Activated naive CD8-positive, alpha-beta T cell treated with anti-CD3 and anti-CD28 coated beads, Interleukin-2, amount 50 U/mL, for 16 hours (primary cell): Measurements from ENCODE around the gene C17orf67.

Experiments used
- DNase-seq: peaks from one replicate; pipeline ENCODE4 v3.0.0-alpha.2; 2020; ENCODE audit warnings: low read depth, low spot score

C17orf67 gene

GRCh38 chr17:56833057-56833808, 487 bp downstream of the C17orf67 start:
- peak; percentile 38 for DNase-seq

DNA sequence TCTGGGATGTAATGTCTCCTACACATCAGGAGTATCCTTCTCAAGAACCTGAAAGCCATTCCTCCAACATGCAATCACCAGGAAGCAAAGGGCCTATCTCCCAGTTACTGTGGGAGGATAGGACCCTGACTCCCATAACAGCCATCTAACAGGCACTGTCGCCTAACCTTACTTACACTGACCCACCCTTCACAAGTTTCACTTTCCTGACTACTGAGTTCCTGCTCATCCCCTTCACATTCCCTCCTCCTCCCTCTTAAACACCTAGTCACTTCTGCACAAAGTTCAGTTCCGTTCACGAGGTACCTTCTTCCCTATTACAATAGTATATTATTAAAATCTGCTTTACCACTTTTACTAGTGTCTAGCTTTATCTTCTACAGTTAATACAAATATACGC, 1.3 kb downstream of the C17orf67 start:
- no peak for DNase-seq

DNA sequence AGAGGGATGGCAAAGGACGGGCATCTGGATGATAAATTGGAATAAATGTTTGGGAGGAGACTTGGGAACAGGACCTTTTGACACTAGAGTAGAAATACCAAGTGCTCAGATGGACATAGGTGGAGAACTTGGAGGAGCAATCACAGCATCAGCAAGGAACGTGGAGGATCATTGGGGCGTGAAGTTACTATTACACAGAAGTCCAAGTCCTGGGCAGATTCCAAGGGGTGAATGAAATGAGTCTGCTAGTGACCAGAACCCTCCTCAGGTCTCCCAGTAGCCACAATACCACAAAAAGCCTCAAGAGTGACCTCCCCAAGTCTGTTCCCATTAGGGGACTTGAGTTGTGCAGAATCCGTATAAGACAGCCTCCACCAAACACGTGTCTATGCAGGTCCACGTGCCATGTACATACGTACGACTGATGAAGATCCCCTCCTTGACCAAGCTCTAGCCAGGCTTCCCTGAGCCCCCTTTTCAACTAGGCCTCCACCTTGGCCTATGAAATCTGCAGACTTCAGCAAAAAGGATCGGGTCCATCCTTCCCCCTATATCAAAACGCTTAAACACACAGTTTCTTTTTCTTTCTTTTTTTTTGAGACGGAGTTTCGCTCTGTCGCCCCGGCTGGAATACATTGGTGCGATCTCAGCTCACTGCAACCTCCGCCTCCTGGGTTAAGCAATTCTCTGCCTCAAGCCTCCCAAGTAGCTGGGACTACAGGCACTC, 2.2 kb downstream of the C17orf67 start:
- DNase-seq, result no peak

DNA sequence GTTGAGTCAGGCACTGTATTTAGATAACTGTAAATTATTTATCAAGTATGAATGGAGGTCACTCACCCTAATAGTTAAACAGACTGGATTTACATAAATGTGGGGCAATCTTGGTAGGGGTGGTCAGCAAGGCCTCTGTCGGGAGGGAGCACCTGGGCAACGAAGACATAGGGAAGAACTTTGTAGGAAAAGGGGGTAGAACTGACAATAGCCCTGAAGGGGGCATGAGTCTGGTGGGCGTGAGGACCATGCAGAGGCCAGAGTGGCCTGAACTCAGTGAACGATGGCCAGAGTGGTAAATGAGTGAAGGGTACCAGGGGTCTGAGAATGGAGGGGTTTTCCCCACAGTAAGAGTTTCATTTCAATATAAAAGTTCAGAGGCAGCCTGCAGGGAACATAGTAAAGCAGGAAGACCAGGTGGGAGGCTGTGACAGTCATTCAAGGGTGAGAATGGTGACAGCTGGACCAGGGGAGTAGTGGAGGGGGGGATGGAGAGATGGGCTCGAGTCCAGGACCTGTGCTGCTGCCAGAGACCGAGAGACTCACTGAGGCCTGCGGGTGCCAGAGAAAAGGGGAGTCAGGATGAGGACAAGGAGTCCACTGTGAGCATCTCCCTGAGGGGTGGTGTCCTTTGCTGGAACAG, 2.9 kb downstream of the C17orf67 start:
- no peak for DNase-seq

GRCh38 chr17:56826611-56827414, 6.9 kb downstream of the C17orf67 start:
- no peak for DNase-seq

DNA sequence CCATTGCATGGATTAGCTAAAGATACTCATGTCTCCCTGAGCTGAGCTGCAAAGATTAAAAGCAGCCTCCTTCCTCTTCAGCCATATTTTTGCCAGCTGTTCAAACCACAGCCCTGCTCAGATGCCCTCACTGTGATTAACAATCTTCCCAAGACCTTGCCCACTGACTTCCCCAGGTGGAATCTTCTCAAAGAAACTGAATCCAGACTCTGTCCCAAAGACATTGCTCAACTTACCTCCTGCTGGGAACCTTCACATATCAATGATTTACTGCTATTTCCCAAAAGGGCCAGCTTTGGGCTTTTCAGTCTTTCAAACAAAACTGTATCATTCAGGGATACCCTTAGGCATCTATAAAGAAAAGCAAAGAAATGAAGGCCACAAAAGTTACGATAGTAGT, 9.2 kb downstream of the C17orf67 start:
- DNase-seq, result no peak

DNA sequence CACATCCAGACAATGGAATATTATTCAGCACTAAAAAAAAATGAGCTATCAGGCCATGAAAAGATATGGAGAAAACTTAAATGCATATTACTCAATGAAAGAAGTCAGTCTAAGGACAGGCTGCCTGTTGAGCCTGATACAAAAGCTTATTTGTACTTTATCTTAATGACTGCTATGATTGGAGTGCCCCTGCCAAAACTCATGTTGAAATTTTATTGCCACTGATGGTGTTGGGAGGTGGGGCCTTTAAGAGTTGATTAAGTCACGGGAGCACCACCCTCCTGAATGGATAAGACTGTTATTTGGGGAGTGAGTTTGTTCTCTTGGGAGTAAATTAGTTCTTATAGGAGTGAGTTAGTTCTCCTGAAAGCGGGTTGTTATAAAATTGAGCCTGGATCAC, 9.9 kb downstream of the C17orf67 start:
- no peak for DNase-seq

- DNase-seq, result no peak
Measured at GRCh38 chr17:56822725-56823124, 11.0 kb downstream of the C17orf67 start.

DNA sequence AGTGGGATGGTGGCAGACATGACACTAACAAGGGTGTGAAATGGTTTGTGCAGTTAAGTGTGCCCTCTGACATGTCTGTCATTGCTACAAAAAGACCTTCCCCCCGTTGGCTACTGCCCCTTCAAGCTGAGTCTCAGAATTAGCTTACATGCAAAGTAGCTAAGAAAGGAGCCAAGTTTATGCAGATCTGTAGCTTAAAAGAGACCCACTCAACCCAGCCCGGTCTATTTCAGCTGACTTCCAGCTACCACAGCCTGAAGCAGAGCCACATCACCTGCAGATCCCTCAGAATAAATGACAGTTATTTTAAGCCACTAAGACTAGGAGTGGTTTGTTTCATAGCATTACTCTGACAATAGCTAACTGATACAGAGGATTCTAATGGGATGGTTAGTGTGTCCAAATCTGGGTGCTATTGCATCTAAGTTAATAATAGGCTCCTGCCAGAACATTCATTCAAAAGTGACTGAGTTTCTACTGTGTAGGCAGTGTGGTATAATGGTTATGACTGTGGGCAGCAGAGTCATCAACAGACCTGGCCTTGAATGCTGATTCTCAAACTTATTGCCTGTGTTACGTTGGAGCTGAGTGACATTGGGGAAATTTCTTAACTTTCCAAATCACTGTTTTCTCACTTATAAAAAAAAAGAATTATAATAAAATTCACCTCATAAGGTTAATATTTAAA, 11.7 kb downstream of the C17orf67 start:
- DNase-seq, result no peak

DNA sequence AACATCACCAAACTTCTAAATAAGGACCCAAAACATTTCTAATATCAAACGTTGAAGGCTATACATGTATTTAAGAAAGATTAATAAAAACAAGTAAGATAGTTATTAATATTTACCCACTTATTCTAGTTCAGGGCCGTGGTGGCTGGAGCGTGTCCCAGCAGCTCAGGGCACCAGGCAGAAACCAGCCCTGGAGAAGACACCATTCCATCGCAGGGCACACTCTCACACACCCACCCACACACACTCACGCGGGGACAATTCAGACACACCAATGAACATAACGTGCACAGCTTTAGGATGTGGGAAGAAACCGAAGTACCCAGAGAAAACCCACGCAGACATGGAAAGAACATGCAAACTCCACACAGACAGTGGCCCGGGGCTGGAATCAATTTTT, 13.5 kb downstream of the C17orf67 start:
- DNase-seq, result no peak

DNA sequence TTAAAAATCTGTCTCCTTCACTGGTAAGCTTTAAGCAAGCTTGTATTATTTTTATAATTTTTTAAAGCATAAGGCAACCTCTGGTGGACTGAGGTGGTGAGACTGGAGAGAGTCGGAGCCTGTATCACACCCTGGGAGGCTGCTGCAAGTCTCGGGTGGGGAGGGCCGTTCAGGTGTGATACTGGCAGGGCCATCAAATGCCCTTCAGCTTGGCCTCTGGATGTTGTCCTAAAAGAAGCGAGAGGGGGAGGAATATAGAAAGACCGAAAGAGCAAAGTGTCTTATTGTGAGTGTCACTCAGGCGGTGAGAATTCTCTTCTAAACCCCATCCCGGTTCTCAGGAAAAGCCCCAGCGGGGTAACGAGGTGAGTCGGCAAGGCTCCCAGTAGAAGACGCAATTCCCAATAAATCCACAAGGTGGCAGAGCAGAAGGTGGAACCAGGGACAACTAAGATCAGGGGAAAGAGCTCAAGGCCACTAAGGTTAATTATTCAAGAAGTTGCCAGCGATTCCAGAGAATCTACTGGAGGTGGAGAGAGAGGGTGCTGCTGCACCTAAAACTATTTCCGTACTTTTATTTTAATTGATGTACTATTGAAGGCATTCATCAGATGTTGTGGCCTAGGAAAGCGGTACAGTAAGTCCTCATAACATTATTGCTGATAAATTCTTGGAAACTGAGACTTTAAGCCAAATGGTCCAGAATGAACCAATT, 14.1 kb downstream of the C17orf67 start:
- peak; percentile 44 for DNase-seq

DNA sequence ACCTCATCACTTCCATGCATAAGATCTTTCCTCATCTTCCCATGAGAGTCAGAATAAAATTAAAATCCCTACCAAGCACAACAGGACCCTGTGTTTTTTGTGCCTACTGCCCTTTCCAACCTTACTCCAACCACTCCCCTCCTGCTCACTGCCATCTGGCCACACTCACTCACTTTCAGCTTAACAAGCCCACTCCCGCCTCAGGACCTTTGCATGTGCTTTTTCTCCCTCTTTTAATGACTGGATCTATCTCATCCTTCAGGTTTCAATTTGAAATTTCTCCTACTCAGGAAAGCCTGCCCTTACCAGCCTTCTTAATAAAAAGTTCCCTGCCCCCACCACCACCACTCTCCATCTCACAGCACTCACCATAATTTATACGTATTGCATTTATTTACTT, 14.7 kb downstream of the C17orf67 start:
- no peak for DNase-seq

DNA sequence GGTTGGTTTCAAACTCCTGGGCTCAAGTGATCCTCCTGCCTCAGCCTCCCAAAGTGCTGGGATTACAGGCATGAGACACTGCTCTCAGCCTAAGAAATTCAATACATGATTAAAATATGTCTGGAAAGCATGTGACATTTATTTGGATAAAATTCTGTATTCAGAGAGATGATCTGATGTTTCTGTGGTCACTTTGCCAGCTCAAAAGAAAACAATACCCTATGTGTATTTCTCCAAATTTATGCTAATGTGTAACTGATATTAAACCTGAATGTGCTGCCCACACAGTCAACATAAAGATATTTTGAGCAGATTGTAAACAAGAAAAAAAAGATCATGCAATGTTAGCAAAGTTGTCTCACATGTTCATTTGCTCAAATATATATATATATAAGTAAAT, 16.7 kb downstream of the C17orf67 start:
- no peak for DNase-seq

- DNase-seq, result no peak
Measured at GRCh38 chr17:56815711-56816110, 18.0 kb downstream of the C17orf67 start.

- DNase-seq, result no peak
Measured at GRCh38 chr17:56812901-56813388, 20.8 kb downstream of the C17orf67 start.

GRCh38 chr17:56810891-56811775, 22.6 kb downstream of the C17orf67 start:
- no peak for DNase-seq

GRCh38 chr17:56810343-56810742, 23.4 kb downstream of the C17orf67 start:
- no peak for DNase-seq

- no peak for DNase-seq
Measured at GRCh38 chr17:56809820-56810179, 23.9 kb downstream of the C17orf67 start.

- no peak for DNase-seq
Measured at GRCh38 chr17:56809106-56809819, 24.5 kb downstream of the C17orf67 start.
